ENCODE data around the gene PVR.

PVR gene

DNA sequence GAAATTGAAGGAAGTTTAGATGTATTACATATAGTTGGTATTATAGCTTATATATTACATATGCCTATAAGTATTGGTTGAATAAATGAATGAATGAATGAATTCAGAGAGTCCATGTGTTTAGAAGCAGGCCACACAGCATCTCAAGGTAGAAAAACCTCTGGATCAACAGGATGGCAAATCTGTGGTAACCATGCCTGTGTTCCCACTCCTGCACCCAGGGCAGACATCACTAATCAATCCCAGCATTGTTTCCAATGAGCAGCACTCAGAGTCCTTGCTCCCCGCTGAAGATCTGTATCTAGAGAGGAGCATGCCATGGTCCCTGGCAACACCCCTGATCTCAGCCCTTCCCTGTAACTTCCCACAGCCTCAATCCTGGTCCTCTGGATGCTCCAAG lies 28.5 kb downstream of the PVR start:
- H3K4me1 ChIP-seq = peaks cover 0 to 3% (median 0%) of the 10 kb centered on the region in 4 donors
- no peak overlapping the region for H3K4me3 ChIP-seq
- H3K36me3 ChIP-seq = peaks cover 0 to 17% (median 0%) of the 10 kb centered on the region in 3 donors
- no peaks in the 10 kb centered on the region for H3K9me3 ChIP-seq
- TF ChIP-seq, protein P1, sequence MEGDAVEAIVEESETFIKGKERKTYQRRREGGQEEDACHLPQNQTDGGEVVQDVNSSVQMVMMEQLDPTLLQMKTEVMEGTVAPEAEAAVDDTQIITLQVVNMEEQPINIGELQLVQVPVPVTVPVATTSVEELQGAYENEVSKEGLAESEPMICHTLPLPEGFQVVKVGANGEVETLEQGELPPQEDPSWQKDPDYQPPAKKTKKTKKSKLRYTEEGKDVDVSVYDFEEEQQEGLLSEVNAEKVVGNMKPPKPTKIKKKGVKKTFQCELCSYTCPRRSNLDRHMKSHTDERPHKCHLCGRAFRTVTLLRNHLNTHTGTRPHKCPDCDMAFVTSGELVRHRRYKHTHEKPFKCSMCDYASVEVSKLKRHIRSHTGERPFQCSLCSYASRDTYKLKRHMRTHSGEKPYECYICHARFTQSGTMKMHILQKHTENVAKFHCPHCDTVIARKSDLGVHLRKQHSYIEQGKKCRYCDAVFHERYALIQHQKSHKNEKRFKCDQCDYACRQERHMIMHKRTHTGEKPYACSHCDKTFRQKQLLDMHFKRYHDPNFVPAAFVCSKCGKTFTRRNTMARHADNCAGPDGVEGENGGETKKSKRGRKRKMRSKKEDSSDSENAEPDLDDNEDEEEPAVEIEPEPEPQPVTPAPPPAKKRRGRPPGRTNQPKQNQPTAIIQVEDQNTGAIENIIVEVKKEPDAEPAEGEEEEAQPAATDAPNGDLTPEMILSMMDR (IDR thresholded peaks at IDR 0.05) = no peak
- no peak overlapping the region for H3K27ac ChIP-seq
- DNase-seq = no peak
- intact Hi-C loops (cut with DNase I; ENCODE audit: low total_unique reads) = no loop called here
- no peaks in the 10 kb centered on the region for H3K27me3 ChIP-seq

GRCh38 chr19:44673510-44673909 lies 29.8 kb downstream of the PVR start:
- Histone ChIP-seq H3K36me3 (peaks cover 0 to 17% (median 0%) of the 10 kb centered on the region in 3 donors), H3K9me3 (no peaks in the 10 kb centered on the region)

GRCh38 chr19:44675521-44675920 lies 31.8 kb downstream of the PVR start:
- no peaks in the 10 kb centered on the region for H3K9me3 ChIP-seq
- TF ChIP-seq, protein P1 (IDR thresholded peaks at IDR 0.05) = no peak
- DNase-seq = no peak
- peaks cover 0 to 7% (median 0%) of the 10 kb centered on the region in 4 donors for H3K4me1 ChIP-seq
- intact Hi-C loops (cut with DNase I; ENCODE audit: low total_unique reads) = no loop called here
- no peak overlapping the region for H3K4me3 ChIP-seq
- H3K27ac ChIP-seq = no peak overlapping the region
- no peaks in the 10 kb centered on the region for H3K27me3 ChIP-seq
- H3K36me3 ChIP-seq = peaks cover 0 to 23% (median 6%) of the 10 kb centered on the region in 3 donors

More at GRCh38 chr19:44673510-44673909, 29.8 kb downstream of the PVR start:
- Histone ChIP-seq H3K4me3 (no peak overlapping the region), H3K27me3 (no peaks in the 10 kb centered on the region), H3K27ac (no peak overlapping the region), H3K4me1 (peaks cover 0 to 7% (median 0%) of the 10 kb centered on the region in 4 donors)
- no peak for DNase-seq
- intact Hi-C loops (cut with DNase I; ENCODE audit: low total_unique reads) = no loop called here
- TF ChIP-seq, protein P1 (IDR thresholded peaks at IDR 0.05) = no peak

DNA sequence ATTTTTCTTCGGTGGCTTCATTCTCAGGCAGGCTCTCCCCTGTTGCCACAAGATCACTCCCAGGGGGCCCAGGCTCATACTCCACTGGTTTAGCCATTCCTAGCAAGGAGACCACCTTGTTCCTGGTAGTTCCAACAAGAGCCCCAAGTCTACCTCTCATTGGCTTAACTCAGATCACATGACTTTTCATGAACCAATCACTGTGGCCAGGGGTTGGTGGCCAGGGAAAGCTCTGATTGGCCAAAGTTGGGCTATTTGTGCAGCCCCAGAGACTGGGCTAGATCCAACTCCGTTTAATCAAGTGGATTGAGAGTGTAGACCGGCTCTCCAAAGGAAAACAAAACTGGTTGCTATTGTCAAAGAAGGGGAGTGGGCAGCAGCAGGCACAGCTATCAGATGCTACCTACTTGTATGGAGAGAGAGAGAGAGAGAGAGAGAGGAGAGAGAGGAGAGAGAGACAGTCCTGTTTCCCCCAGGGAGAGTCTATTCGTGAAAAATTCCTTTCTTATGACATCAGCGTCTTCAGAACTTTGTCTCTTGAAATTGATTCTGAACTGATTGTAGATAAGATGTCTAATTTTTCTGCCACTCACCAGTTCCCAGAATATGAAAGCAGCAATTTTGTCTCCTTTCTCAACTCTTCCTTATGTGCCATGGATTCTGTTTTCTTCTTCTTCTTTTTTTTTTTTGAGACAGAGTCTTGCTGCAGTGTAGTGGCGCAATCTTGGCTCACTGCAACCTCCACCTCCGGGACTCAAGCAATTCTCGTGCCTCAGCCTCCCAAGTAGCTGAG lies 33.5 kb downstream of the PVR start:
- Histone ChIP-seq H3K36me3 (peaks cover 0 to 30% (median 15%) of the 10 kb centered on the region in 3 donors), H3K4me3 (no peak overlapping the region), H3K4me1 (peaks cover 0 to 7% (median 0%) of the 10 kb centered on the region in 4 donors), H3K9me3 (no peaks in the 10 kb centered on the region), H3K27me3 (no peaks in the 10 kb centered on the region), H3K27ac (no peak overlapping the region)
- TF ChIP-seq, protein P1 (IDR thresholded peaks at IDR 0.05) = no peak
- intact Hi-C loops (cut with DNase I; ENCODE audit: low total_unique reads) = no loop called here
- DNase-seq = no peak

DNA sequence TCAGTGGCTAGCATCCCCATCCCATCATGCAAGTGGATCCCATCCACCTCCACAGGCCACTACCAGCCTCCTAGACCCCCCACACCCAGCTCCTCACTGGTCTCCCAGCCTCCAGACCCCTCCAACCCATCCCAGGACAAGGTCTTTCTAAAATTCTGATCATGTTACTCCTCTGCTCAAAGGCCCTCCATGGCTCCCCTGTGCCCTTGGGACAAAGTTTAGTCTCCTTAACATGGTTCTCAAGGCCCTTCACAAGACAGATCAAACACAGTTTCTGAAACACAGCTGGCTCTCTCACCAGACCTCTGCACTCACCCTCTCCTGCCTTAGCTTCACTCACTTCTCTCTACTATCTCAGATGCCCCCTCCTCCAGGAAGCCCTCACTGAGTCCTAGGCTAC lies 36.8 kb downstream of the PVR start:
- Histone ChIP-seq H3K9me3 (no peaks in the 10 kb centered on the region), H3K36me3 (peaks cover 0 to 29% (median 27%) of the 10 kb centered on the region in 3 donors), H3K27me3 (no peaks in the 10 kb centered on the region), H3K27ac (no peak overlapping the region), H3K4me3 (no peak overlapping the region), H3K4me1 (peaks cover 0 to 7% (median 0%) of the 10 kb centered on the region in 4 donors)
- intact Hi-C loops (cut with DNase I; ENCODE audit: low total_unique reads) = no loop called here
- no peak for DNase-seq
- TF ChIP-seq, protein P1 (IDR thresholded peaks at IDR 0.05) = no peak

All from tibial artery (tissue), 4 donors.